ENCODE data around the gene LRTM2.
A peak's percentile ranks its signal among the peaks of the same experiment; 100 is the strongest.
"Not testable (repeated sequence)": the region's sequence is repeated elsewhere in the genome, so short reads cannot be mapped to it uniquely, and the experiment has no call there.

The LRTM2 gene

DNA sequence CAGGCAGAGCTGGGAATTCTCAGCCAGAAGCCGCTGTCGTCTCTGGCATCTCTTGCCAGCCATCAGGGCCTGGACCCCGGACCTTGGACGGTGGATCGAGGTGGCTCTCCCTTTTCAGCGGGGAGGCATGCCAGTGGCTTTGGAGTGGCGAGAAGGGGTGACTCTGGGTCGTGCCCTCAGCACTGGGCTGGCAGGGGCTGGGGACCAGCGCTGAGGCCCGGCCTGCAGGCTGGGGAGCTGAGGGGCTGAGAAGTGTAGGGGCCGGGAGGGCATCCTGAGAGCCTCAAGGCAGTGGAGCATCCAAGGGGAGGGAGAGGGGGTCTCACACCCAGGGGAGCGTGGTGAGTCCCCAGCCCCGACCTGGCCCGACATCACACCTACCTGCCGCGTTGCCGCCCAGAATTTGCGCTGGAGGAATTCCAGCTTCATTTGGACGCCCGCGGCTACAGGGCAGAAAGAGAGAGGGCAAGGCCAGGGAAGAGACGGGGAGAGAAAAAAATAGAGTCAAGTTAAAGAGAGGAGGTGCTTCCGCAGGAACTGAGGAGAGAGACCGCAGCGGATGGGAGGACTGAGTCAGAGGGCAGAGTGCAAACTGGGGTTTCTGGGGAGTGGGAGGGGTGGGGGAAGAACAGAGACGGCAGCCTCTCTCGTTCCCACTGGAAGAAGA is 9.0 kb upstream of the LRTM2 start:
- DNase-seq (ENCODE audit: low read depth, low spot score) = no peak

DNA sequence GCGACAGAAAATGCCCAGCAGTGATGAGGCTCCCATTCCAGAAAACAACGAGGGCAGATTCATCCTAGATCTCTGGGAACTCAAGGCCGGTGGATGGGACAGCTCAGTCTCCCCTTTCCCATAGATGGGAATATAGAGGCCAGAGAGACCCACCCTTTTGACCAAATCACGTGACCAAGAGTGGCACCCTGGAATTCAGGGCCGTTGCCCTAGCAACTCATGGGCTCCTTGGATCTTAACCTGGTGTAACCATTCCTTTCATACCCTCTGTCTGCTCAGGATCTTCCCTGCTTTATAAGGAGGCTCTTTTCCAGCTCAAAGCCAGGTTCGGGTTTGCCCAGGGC is 8.4 kb upstream of the LRTM2 start:
- no peak for DNase-seq (ENCODE audit: low read depth, low spot score)

DNA sequence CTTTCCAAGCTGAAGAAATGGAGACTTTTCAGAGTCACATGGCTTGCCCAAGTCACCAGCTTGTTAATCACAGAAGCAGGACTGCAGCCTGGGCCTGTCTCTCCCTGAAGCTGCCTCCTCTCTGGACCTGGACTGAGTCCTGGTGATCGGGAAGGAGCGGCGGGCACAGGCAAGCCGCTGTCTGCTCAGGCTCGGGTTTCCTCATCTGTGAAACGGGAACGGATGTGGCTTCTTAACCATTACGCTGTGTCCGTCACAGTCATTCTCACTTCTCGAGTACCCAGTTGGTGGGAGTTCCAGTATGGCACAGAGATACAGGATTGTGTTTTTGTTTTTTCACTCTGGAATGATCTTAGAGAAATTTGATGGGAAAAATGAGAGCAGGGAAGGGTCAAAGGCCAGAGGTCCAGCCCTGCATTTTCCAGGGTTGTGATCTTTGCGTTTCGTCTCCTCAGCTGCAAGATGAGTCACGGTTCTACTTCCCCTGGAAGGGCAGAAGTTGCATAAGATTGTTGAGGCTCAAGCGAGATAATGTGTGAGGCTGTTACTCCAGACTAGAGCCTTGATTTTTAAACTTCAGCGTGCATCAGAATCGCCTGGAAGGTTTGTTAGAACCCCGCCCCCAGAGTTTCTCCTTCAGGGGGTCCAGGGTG is 7.6 kb upstream of the LRTM2 start:
- no peak for DNase-seq (ENCODE audit: low read depth, low spot score)

DNA sequence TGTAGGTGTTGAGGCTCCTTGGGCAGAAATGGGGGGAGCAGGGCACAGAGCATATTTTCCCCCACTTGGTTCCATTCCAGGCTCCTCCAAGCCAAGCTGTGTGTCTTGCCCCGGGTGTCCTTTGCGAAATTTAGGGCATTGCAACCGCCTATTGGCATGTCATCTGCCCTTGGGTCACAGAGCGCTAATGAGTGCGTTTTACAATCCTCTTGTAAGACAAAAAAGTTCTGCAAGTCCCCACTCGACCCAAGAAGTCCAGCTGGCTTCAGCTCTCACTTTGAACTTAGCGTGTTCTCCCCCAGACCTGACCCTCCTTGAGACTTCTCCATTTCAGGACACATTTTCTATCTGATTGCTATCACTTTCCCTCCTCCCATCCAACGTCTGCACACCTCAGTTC is 6.1 kb upstream of the LRTM2 start:
- DNase-seq (ENCODE audit: low read depth, low spot score) = no peak

DNA sequence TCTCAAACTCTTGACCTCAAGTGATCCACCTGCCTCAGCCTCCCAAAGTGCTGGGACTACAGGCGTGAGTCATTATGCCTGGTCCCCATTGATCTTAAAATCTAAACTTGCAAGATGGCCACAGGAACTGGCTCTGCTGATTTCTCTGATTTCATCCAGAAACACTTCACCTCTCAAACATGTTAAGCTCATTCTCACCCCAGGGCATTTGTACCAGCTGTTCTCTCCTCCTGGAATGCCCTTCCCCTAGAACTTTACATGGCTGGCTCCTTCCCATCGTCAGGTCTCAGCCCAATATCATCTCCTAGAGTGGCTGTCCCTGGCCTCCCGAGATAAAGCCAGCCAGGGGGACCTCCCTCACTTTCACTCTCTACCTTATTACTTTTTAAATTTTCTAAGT is 5.3 kb upstream of the LRTM2 start:
- DNase-seq (ENCODE audit: low read depth, low spot score) = no peak

DNA sequence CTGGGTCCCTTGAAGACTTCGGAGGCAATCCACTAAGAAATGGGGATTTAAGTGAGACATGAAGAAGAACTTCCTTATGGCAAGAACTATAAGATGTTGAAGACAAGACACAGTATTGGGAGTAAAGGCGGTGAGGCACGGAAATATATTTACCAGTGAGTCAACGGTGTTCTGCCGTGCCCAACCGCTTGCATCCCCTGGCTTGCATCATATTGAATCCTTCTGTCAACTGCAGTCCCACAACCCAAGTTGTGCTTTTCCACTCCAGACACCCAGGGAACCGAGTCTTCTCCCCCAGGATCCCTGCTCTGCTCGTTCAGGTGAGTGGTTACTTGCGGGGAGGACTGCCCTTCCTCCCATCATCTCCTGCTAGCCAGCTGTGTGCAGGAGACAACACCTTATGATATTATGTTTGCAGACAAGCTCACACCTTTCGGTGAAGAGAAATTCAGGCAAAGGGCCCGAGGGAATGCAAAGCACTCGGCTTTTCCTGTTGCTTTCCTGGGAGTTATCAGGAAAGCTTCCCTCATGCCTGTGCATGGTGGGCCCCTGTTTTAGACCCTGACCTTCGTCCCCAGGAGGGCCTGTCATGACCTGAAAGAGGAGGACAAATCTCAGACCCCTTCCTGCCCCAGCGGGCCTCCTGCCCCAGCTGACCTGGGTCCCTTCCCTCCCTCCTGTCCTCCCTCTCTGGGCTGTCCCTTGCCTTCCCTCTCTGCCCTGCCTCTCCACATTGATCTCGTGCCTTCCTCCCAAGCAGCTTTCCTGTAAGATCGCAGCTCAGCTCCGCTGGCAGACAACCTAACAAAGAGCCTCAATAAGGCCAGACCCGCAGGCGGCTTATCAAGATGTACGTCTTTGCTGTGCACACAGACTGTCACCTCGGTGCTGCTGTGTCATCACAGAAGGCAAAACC is 4.3 kb upstream of the LRTM2 start:
- DNase-seq (ENCODE audit: low read depth, low spot score) = no peak

DNA sequence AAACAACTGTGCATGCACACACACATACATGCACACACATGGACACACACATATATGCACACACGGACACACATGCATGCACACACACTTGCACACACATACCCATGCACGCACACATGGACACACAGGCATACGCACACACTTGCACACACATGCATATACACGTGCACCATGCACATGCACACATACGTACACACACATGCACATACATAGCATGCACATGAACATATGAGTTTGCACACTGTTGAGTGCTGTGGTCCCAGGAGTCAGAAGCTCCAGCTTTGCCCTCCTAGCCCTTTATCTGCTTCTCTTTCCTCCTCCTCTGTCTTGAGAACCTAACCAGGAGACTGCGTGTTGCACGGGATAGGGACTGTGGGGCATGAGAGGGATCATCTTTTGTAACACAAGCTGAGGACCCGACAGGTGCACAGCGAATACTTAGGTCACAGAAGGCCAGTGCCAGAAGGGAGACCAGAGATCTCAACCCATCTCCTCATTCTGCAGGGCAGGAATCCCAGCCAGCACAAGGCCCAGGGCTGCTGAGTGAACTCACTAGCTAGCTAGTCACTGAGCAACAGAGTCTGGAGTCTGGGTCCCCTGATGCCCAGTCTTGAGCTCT is 3.5 kb upstream of the LRTM2 start:
- DNase-seq (ENCODE audit: low read depth, low spot score) = no peak

DNA sequence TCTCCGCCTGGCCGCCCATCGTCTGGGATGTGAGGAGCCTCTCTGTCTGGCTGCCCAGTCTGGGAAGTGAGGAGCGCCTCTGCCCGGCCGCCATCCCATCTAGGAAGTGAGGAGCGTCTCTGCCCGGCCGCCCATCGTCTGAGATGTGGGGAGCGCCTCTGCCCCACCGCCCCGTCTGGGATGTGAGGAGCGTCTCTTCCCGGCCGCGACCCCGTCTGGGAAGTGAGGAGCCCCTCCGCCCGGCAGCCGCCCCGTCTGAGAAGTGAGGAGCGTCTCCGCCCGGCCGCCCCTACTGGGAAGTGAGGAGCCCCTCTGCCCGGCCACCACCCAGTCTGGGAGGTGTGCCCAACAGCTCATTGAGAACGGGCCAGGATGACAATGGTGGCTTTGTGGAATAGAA is 2.4 kb upstream of the LRTM2 start:
- not testable (repeated sequence) for DNase-seq (ENCODE audit: low read depth, low spot score)

DNA sequence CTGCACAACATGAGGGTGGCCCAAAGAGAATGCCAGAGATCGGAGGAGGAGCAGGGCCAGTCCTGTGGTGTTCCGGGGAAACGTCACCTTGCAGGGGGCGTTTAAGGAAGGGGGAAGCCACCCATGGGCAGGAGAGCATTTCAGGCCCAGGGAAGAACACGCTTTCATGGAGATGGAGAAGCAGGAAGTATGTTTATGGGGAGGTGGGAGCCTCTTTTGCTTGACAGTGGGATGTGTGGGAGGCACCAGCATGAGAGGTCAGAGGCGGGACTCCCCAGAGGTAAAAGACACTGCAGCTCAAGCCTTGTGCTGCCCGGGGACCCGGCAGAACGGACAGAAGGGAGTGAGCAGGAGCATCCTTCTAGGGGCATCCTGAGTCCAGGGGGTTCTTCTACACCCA is 1.3 kb upstream of the LRTM2 start:
- no peak for DNase-seq (ENCODE audit: low read depth, low spot score)

DNA sequence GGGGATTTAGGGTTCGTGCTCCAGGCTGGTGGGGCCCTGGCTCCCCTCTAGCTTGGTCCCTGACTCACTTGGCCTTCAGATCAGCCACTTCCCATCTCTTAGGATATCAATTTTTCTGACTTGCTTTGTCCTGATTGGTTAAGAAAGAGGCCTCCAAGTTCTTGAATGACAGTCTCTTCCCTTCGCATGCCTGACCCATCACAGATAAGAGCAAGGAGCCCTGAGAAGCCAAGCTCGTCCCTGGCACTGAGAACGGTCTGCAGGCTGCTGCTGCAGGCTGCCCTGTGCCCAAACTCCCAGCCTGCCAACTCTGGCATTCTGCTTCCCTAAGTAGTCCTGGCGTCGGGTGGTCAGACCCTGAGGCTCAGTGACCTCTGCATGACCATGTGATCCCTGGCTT is 794 bp upstream of the LRTM2 start:
- DNase-seq (ENCODE audit: low read depth, low spot score) = no peak

DNA sequence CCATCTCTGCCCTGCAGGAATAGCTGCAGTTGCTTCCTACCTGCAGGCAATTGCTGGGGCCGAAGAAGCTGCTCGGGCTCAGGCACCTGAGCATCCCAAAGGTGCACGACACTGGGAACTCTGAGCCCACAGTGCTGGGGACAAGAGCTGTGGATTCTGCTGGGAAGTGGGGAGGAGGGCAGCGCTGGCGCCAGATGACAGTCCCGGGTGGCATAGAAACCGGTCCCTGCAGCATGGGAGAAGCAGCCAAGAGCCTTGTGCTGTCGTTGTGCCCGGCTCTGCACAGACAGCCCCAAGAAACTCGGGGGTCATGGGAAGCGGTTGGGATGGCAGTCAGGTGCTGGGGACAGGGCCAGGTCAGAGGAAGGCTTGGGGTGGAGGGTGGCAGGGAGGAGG is 529 bp downstream of the LRTM2 start:
- DNase-seq (ENCODE audit: low read depth, low spot score) = no peak

DNA sequence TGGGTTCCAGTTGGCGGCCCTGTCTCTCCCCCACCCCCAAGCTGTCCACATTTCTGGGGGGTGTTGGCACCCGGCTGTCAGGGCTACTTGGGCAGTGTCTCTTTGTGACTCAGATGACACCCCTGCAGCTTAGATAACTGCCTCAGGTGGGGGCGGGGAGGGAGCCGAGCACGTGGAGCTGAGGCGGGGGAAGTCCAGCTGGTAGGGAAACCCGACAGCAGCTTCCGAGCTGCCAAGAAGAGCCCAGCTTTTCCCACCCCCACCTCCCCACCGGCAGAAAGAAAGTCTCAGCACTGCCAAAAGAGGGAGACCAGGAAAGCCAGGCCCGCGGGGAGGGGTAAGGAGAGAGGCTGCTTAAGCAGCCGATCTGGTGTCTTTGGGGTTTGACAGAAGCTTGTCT is 1.4 kb downstream of the LRTM2 start:
- no peak for DNase-seq (ENCODE audit: low read depth, low spot score)

DNA sequence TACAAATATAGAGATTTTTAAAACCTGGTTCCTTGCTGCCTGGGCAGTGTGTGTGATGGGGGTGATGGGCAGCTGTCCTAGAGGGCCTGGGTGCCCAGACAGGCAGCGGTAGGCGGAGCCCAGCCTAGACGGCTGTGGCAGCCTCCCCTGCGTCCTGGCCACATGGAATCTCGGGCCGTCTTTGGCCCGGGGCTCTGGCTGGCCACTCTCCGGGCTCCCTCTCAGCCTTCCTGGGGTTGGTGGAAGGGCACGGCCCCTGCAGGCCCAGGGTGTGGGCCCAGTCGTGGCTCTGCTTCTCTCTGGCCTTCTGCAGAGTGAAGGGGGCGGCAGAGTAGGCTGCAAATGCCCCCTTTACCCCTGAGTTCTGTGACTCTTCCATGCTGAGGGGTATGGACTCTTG is 2.3 kb downstream of the LRTM2 start:
- DNase-seq (ENCODE audit: low read depth, low spot score) = no peak

DNA sequence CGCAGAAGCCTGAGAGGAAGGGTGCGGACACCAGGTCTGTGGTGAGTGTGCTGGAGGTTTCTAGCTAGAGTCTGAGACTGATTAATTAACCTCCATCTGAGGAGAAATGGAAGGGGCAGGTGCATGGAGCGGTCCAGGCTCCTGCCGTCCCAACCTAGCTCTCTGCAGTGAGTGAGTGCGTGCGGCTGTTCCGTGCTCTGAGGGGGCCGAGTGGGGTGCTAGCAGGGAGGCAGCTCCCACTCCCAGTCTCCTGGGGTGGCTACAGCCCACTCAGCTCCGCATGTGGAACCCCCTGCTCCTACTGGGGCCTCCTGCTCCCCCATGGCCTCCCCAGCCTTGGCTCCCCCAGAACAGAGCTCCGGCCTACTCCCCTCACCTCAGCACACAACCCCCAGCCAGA is 2.9 kb downstream of the LRTM2 start:
- no peak for DNase-seq (ENCODE audit: low read depth, low spot score)

DNA sequence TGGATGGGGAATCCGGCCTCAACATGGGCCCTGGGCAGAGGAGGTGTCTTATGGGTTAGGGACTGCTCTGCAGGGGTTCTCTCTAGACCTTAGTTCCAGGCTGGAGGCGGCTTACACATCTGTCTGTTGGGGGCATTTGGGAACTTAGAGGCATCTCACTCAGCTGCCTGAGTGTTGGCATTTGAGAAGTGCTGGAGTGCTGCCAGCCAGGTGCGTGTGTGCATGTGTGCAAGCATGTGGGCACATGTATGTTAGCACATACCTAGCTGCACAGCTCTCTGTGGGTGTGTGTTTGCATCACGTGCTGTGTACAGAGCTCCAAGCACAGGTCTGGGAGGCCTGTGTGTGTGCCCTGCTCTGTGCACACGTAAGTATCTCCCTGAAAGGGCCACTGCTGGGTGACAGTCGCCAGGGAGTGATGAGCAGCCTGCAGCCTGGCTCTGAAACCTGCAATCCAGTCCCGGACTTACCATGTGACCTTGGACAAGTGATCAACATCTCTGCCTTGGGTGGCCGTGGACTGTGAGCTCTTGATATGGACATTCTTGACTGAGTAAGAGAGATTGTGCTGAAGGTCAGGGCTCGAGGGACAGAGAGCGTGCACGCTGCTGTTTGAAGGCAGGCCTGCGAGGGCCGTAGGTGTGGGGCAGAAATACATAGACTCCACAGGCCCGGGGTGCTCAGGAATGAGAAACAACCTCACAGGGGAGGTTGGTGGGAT is 5.2 kb downstream of the LRTM2 start:
- DNase-seq (ENCODE audit: low read depth, low spot score) = no peak

DNA sequence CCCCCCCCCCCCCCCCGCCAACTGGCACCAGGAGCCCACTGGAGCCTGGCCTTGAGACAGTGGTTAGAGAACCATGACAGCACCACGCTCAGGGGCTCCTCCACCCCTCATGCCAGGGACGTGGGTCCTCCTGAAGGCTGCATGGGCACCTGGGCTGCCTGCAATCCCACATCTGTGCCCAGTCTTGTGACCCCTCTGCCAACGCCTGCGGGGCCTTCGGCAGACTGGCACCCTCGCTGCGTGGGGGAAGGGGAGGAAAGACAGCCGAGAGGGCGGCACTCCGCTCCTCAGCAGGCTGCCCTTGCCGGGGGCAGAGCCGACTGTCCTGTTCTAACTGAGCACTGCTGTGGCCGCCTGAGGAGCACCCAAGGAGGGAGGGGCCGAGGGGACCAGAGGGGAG is 6.0 kb downstream of the LRTM2 start:
- DNase-seq (ENCODE audit: low read depth, low spot score) = no peak

DNA sequence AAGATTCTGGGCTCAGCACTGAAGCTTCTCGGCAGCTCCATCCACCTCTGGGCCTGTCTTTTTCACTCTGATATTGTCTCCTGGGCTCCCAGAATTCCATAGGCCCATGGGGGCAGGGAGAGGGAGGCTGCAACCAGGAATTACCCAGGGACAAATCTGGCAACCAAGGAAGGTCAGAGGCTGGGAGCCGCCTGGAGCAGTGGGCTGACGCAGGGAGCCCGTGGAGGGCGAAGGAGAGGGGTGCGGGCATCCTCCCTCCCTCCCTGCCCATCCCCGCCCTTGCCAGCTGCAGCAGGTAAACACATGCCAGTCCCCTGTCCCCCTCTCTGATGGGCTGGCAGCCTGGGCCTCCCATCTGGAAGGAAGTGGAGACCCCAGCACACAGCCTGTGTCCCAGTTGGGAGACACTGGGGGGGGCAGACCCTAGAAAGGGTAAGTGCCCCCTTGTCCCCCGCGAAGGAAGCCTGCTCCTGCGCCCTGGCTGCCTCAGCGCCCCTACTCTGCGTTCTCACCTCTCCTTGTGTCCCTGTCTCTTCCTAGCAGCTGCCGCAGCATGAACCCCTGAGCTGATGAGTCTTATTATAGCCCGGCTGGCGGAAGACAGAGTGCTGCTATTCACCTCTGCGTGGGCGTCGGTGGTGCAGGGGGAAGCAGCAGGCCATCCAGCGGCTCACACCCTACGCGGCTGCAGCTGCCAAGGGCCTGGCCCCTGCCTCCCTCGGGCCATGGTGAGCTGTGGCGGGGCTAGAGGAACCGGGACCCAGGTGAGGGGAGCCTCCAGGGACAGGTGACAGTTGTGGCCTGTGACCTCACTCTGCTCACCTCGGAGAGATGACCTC is 6.7 kb downstream of the LRTM2 start:
- no peak for DNase-seq (ENCODE audit: low read depth, low spot score)

DNA sequence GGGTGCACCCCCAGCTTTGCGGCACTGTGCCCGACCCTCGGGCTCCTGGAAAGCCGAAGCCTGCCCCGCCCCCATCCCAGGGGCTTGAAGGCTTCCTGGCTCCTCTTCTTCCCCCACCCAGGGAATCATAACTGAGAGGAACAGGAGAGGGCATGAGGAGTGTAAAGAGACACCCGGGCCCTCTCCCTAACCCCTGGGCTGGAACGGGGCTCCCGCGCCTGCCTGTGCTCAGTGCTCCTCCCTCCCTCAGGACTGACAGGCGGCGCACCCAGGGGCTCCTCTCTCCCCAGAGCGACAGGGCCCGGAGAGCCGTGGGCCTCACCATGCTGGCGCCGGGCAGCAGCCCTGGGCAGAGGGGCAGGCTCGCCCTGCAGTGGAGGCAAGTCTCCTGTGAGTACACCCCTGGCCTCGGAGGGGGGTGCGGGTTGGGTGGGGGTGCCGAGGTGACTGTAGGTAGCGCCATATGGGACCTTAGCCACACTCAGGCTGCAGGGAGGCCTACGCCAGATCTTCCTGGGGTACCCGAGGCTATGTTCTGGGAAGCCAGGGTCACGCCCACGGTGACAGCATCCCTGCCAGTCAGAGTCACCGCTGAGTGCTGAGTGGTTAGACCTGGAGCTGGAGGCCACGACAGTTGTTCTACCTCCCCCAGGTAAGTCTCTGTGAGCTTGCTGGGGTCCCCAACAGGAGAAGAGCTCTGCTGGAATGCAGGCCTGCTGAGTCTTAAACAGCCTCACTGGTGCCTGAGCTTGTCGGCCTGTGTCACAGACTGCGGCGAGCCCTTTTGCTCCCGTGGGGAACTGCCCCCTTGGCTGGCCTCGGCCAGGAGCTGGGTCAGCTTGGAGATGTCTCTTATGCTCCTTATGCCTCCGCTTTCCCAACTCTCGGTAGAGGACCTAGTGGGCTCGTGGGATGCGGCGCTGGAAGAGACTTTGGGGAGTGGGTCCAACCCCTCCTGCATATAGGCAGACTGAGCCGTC is 7.8 kb downstream of the LRTM2 start:
- no peak for DNase-seq (ENCODE audit: low read depth, low spot score)

DNA sequence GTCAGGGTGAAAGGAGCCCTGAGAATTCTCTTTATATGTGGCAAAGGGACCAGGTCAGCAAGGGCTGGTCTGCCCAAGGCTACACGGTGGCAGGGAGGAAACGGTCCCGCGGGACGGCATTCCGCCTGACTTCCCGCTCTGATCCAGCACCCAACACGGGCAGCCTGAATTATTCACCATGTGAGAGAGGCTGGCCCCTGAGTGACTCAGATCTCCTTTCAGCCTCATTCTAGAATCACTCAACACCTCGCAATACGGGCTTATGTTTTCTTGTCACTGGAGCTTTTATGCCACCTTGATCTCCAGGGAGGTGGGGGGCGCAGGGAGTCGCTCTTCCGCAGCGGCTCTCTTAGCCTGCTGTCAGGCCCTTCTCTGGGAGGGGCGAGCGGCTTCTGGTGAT is 8.5 kb downstream of the LRTM2 start:
- DNase-seq (ENCODE audit: low read depth, low spot score) = peak; percentile 41

All from astrocyte of the hippocampus (primary cell).